GM18868 (cell line): ENCODE measurements around the gene CCDC9.
"Not testable (repeated sequence)": the region's sequence is repeated elsewhere in the genome, so short reads cannot be mapped to it uniquely, and the experiment has no call there.

Source experiments
- ATAC-seq: cut with Tn5 transposase; IDR thresholded peaks from one replicate; pipeline ENCODE4 v1.9.1; 2021; ENCODE audit warnings: mild to moderate bottlenecking, moderate library complexity; ENCODE audit not compliant: unreplicated experiment

Gene CCDC9

DNA sequence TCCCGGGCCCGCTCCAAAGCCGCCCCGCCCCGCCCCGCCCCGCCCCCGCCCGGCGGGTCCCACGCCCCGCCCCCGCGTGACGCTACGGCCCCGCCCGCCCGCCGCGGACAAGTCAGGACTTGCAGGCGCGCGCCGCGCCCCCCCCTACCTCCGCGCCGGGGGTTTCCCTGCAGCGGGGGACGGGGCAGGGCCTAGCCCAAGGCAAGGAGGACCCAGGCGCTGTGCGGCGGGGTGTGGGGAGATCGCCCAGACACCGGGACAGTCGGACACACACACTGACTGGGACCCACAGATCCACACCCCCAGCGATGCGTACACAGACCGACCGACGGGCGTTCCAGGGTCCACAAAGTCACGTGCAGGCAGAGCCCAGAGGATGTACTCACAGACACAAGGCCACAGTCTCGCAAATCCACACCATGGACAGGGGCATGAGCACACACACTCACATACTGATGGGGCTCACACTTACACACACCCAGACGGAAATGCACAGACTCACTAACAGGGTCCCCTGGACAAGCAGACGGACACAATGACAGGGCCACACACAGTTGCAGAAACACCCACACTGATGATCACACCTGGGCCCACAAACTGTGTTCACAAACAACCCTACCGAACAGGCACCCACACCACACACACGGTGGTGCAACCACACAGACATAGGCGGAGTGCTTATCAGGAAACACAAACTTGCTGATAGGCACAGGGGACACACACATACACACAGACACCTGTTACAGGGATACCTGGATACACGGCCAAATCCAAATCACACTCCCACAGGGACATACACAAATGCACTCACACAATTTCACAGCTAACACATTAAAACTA, 24.9 kb upstream of the CCDC9 start:
- peak; percentile 43 for ATAC-seq

DNA sequence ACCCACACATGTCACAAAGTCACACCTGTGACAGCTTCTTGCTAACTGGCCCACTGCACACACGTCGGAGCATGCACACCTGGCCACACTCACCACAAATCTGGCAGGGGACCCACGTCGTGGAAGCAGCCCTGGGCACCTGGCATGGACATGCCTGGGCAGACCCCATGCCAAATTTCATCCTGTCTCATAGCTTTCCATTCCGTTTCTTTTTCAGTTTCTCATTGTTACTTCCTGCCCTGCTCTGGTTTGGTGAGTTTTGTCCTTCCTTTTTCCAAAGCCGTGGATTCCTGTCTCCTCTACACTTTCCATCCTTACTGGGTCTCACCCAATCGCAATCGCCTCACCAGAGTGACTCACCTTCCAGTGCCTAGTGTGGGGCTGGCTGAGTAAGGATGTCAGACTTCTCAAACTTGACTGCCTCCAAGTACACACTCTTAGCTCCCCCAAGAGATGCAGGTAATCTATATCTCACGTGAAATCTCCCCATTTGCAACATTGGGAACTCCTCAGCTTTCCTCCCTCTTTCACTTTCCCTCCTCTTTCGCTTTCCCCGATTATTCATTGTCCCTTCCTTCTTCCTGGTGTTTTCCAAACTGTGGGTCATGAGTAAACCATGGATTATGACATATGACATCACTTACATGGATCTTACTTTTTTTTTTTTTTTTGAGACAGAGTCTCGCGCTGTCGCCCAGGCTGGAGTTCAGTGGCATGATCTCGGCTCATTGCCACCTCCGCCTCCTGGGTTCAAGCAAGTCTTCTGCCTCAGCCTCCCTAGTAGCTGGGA, 23.7 kb upstream of the CCDC9 start:
- no peak for ATAC-seq

DNA sequence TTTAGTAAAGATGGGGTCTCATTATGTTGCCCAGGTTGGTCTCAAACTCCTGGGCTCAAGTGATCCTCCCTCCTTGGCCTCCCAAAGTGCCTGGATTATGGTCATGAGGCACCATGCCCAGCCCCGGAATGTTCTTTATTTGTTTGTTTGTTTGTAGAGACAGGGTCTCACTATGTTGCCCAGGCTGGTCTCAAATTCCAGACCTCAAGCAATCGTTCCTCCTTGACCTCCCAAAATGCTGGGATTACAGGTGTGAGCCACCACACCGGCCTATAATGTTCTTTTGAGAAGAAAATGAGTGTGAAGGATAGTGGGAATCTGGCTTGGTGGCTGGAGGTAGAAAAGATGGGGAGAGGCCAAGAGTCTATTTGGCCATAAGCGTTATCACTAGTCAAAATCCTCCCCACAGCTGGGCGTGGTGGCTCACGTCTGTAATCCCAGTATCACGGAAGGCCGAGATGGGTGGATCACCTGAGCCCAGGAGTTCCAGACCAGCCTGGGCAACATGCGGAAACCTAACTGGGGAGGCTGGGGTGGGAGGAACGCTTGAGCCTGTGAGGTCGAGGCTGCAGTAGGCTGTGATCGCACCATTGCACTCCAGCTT, 20.2 kb upstream of the CCDC9 start:
- no peak for ATAC-seq

DNA sequence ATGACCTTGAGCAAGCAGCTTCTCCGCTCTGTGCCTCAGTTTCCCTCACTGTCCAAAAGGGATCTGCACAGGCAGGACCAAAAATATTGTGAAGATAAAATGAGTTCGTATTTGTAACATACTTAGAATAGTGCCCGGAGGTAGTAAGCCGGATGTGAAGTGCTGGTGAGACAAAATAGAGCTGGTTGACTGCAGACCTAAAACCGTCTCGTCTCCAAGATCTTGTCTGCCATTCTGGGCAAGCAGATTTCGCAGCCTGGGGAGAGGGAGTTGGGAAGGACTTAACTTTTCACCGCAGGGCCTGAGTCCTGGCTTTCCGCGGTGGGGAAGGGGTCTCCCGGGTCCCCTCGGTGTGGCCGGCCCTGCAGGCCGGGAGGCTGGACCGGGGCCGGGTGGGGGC, 17.2 kb upstream of the CCDC9 start:
- ATAC-seq = no peak

DNA sequence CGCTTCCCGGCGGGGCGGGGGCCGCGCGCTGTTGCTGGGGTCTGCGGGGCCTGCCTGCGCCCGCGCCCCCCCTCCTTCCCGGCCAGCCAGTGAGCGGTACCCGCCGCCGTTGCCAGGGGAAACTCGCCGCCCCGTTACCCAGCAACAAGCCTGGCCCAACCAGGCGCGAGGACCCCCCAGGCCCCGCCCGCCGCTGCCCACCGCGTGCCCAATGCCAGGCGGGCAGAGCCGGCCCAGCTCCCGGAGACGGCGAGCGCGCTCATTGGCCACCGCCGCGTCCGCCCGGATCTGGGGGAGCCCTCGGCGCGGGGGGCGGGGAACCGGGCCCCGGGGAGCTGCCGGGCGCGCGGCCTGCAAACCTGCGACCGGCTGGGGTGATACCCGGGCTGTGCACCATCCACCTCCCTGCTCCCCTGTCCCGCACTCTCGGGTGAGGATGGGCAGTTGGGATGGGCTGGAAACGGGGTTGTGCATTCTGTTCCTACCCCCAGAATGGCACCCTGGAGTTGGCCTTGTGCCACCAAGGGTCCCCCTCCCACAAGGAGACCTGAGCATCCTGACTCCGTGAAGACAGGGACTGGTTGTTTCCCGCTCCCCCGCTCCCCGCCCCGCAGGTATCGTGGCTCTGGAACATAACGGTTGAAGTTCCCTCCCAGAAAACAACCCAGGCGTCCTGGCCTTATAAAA, 16.6 kb upstream of the CCDC9 start:
- no peak for ATAC-seq

DNA sequence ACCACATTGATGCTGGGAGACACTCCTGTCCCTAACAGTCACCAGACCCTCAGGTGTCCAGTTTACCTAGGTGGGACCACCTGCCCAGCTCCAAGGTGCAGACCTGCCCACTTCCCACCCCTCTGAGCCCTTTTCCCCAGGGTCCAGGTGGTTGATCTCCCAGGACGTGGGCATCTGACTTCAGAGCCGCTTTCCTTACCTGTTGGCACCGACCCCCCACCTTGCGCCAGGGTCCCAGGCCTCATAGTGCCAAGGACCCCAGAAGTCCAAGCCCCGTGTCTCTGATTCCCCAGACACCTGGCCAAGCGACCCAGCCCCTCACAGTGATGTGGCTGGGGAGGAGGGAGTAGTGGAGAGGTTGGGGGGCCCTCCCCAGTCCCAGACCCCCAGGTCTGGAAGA, 15.8 kb upstream of the CCDC9 start:
- no peak for ATAC-seq

DNA sequence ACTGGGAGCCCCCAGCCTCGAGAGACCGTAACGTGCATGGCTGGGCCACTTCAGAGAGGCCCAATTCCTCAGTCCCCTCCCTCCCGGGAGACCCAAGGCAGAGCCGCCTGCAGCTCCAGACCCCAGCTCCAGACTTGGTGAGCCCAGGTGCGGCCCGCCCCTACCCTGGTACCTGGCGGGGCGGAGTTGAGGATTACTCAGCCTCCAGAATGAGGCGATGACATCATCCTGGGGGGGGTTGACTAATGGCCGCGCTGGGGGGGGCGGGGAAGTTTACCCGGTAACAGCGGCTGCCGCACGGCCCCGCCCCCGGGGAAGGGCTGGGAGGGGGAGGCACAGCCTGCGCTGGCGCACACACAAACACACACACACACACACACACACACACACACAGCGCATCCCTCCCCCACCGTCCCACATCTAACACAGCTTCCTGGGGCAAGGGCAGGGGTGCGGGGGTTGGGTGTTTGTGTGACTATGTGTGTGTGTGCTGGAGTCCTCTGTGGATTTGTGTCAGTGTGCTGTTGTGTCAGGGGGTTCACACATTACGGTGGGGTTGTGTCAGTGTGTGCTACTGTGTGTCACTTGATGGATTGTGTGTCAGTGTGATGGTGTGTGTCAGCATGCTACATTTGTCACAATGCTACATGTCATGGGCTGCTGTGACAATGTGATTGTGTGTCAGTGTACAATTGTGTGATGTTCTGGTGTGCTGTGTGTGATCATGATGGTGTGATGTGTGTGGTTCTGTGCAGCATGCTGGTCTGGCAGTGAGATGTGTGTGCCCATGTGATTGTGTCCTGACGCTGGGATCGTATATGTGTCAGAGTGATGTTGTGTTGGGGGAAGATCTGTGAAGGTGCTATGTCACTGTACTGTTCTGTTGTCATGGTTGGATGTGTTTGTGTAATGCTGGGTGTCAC, 15.1 kb upstream of the CCDC9 start:
- ATAC-seq = no peak

DNA sequence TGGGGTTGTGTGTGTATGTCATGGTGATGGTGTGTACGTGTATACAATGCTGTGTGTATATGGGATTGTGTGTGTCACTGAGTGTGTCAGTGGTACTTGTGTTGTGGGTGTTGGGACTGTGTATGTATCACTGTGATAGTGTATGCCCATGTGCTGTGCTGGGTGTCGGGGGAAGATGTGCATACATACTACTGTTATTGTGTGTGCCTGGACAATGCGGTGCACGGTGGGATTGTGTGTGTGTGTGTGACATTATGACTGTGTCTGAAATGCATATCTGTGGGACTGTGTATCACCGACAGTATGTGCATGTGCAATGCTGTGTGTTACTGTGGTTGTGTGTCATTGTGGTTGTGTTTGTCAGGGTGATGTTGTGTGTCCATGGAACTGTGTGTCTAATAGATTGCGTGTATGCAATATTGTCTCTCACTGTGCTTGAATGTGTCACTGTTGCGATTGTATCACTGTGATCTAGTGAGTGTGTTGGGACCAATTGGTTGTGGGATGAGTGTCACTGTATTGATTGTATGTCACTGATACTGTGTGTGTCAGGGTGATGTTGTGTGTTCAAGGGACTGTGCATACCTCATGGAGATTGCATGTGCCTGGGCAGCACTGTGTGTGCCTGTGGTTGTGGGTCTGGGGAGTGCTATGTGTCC, 14.3 kb upstream of the CCDC9 start:
- no peak for ATAC-seq

DNA sequence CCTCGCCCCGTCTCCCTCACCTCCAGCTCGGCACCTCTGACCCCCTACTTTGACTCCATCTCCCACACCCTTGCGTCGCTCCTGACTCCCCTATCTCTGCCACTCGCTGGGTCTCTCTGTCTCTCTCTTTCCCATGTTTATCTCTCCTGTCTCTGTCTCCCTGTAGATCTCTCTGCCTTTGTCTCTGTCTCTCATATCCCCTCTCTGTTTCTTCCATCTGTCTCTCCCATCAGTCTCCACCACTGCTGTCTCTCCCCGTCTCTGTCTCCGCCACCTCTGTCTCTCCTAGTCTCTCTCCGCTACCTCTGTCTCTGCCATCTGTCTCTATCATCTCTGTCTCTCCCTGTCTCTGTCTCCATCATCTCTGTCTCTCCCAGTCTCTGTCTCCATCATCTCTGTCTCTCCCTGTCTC, 13.0 kb upstream of the CCDC9 start:
- no peak for ATAC-seq

DNA sequence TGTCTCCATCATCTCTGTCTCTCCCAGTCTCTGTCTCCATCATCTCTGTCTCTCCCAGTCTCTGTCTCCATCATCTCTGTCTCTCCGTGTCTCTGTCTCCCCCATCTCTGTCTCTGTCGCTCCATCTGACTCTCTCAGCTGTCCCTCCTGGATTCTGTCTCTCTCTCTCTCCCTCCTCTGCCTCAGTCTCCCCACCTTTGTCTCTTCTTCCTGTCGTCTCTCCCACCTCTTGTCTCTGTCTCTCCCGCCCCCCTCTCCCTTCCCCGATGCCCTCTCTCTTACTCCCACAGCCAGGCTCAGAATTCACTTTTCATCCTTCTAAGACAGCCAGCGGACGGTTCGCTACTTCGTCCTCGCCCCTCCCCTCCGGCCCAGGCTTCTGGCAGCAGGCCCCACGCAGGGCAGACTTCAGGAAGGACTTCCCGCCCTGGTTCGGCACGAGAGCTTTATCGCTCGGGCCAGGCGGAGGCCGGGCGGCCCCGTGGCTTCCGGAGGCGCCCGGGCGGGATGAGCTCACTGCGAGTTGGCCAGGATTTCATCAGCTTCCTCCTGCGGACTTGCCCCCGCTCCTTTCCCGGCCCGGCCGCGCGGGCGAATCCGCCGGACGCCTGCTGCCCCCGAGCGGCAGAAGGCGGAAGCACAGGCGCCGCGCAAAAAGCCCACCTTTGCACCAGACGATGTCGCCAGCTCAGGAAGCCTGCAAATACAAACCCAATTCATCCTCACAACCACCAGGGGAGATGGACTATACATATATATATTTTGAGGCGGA, 12.4 kb upstream of the CCDC9 start:
- ATAC-seq = peak; percentile 61

DNA sequence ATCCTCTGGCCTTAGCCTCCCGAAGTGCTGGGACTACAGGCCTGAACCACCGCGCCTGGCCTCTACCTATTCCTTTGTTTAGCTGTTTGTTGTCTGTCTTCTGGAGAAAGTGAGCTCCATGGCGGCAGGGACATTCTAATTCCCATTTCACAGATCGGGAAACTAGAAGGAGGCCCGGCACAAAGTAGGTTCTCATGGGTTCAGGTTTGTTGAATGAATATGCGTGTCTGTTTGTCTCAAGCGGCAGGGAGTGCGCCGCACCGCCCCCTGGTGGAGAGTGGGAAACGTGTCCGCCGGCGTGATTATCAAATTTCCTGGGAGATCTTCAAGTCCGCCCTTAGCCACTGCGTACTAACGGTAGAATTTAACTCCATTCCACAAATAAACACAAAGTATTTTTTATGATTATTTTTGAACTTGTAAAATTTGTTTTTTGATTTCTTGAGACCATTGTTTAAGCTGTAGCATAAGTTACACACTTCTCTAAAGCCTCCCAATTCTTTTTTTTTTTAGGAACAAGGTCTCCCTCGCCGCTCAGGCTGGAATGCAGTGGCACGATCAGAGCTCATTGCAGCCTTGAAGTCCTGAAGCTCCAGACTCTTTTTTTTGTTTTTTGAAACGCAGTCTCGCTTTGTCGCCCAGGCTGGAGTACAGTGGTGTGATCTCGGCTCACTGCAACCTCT, 8.9 kb upstream of the CCDC9 start:
- ATAC-seq = no peak

DNA sequence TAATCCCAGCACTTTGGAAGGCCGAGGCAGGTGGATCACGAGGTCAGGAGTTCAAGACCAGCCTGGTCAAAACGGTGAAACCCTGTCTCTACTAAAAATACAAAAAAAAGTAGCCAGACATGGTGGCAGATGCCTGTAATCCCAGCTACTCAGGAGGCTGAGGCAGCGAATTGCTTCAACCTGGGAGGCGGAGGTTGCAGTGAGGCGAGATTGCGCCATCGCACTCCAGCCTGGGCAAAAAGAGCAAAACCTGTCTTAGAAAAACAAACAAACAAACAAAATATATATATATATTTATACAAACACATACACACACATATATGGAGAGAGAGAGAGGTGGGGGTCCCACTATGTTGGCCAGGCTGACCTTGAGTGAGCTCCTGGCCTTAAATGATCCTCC, 3.3 kb upstream of the CCDC9 start:
- not testable (repeated sequence) for ATAC-seq

DNA sequence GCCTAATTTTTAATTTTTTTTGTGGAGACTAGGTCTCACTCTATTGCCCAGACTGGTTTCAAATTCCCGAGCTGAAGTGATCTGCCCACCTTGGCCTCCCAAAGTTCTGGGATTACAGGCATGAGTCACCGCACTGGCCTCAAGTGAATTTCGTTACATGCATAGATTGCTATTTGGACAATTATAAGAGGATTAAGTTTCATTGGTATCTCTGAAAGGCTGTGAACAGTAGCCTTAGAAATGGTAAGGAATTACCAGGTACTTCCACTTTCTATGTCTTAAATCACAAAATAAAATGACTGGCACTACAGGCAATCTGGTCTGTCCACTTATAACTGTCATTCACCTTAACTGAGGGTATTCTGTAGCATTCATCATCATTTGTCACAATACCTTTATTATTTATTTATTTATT, 2.9 kb upstream of the CCDC9 start:
- ATAC-seq = no peak

DNA sequence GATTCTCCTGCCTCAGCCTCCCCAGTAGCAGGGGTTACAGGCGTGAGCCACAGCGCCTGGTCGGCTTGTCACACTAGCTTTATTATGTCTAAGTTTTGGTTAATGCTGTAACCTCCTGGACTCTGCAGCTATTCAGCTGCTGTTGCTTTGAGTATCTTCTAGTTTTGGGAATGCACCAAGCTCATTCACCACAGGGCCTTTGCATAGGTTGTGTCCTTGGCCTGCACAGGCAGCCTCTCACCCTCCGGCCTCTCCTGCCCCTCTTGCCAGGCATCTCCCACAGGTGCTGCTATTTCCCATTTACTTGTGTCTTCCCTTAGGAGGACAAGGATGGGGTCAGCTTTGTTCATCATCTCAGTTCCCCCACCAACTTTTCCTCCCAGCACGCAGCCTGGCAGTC, 2.4 kb upstream of the CCDC9 start:
- ATAC-seq = no peak

DNA sequence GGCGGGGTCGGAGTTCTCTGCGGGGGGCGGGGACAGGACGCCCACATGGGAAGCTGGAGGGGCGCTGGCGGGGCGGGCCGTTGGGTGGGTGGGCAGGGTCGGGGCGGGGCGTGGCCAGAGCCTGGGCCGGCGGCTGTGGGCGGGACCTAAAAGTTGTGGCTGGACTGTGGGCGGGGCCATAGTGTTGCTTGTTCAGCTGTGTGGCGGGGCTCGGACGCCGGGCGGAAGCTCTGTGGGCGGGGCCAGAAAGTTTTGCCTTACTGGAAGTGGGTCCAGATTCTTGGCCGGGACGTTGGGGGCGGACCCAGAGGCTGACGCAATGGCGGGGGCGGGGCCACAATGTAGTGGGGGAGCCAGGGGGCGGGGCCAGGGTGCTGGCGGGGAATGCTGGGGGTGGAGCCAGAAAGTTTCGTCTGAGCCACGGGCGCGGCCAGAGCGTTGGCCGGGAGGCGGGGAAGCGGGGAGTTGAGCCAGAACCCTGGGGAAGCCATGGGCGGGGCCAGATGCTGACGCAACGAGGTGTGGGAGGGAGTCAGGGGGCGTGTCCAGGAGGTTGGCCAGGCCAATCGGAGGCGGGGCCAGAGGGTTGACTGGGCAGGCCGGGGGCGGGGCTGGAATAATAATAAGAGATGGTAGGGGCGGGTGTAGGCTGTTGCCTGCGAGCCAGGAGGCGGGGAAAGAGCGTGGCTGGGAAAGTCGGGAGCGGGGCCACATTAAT, 527 bp downstream of the CCDC9 start:
- ATAC-seq = peak; percentile 71

DNA sequence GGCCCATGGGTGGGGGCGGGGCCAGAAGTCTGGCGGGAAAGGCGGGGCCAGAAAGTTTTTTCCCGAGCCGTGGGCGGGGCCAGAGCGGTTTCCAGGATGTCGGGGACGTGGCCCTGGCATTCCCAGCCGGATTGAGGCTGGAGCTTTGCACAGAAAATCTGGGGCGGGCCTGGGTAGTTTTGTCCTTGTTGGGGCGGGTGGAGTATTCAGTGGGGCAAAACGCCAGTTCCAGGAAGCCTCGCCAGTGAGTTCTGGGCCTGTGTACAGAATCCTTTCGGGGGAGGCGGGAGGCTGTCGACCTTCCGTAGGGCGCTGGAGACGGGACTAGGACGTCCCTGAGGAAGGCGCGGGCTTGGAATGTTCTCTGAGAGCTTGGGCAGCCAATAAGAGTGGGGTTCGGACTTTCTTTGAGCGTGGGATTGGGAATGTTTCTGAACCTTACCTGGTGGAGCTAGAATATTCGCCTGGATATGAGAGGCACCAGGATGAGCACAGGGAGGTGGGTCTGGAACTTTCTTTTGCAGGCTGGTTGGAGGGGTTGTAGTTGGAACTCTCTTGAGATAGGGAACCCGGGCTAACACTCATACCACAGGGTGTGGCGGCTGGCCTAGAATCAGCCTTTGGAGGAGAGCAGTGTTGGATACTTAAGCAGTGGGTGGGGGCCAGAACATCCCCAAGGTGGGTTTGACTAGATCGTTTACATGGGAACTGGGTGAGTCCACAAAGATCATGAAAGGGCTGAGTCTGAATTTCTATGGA, 1.3 kb downstream of the CCDC9 start:
- no peak for ATAC-seq

DNA sequence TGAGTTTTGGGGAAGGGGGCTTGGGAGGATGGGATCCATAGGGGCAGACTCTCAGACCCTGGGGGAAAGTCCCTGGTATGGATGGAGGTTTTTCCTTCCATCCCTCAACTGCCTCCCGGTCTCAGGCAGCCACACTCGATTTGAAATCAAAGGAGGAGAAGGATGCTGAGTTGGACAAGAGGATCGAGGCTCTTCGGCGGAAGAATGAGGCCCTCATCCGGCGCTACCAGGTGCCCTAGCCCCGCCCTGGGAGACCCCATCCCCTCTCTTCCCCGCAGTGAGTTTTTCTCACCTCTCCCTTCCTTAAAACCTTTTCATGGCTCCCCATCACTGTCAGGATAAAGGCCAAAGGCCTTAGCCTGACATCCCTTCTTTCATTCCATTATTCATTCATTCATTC, 2.1 kb downstream of the CCDC9 start:
- ATAC-seq = no peak
